Uterus (tissue), 2 donors: ENCODE data around the gene PAFAH2.

Experiments used
- CTCF ChIP-seq, 4 experiments: fragments of 200-600 bp in 2 of 4; fragments of 450-650 bp in 2 of 4; sonication (generic) in 2 of 4; IDR thresholded peaks; one replicate each; pipeline ENCODE4 v1.5.1; 2016 to 2019; ENCODE audit warnings: antibody characterized with exemption in 4 of 4, mild to moderate bottlenecking in 2 of 4, moderate library complexity in 1 of 4
- POLR2A ChIP-seq, 2 donors: fragments of 450-650 bp; IDR thresholded peaks; one replicate each; pipeline ENCODE4 v1.6.1; 2016; ENCODE audit warnings: antibody characterized with exemption in 2 of 2, mild to moderate bottlenecking in 1 of 2, moderate library complexity in 1 of 2

GRCh38 chr1:25985171-25985570, 12.7 kb downstream of the PAFAH2 start:
- no peak for TF ChIP-seq POLR2A (IDR thresholded peaks at IDR 0.05)
- TF ChIP-seq CTCF (IDR thresholded peaks at IDR 0.05), result no peak
